ENCODE measurements around the gene ST3GAL6. TPM values are rescaled to one million over a fixed set of nuclear protein-coding genes. Genes with fewer than 3 reads are reported as not detected.

Gene ST3GAL6
- total RNA-seq, 2 donors from 2014 or later = not detected

DNA sequence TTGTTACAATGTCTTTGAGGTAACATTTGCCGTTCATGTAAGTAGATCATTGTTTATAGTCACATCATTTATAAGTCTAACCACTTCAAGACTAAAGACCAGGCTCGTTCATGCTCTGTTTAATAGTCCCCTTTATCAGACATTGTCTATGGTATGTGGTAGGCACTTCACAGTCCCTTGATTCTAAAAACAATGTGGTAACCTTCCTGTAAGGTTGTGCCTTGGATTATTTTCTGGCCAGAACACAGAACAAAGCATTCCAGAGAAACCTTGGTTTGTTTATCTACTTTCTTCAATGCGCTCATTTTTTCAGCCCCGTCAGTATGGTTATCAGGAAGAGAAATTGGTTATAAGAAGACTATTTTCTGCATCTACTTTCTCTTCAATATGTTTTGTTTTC lies 16.3 kb upstream of the ST3GAL6 start:
- DNase-seq (ENCODE audit: low spot score) (no peak), ATAC-seq (no peak)
- no peak overlapping the region for H3K4me3 Mint-ChIP-seq
- no peaks in the 10 kb centered on the region for H3K36me3 Mint-ChIP-seq
- H3K27me3 Mint-ChIP-seq = peaks cover 8 to 15% of the 10 kb centered on the region in 2 donors
- H3K27ac Mint-ChIP-seq = no peak overlapping the region
- no peaks in the 10 kb centered on the region for H3K4me1 Mint-ChIP-seq (ENCODE audit: low read depth in 2 of 2)
- no peaks in the 10 kb centered on the region for H3K9me3 Mint-ChIP-seq

DNA sequence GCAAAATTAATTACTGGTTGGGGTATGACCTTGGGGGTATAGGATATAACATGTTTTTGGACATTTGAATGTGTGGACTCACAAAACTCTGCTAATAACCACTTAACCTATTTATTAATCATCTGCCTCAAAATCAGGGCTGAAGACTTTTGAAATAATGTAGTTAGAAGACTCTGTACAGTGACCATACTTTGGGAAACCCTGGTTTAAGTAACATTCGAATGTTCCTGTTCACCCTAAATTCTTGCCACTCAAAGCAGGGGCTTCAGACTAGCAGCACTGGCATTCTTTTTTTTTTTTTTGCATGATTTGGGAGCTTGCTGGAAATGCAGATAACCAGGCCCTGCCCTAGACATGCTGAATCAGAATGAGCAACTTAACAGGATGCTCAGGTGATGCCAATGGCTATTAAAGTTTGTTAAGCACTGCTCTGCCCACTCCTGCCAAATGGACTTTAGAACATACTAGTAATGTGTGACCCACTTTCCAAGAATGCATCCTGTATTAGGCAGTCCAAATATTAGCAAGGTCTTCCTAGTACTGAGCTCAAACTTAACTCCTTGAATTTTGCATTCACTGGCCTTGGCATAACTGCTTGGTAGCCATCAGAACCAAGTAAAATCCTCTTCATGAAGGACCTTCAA lies 12.7 kb upstream of the ST3GAL6 start:
- Mint-ChIP-seq H3K4me1 (ENCODE audit: low read depth in 2 of 2) (no peaks in the 10 kb centered on the region), H3K27me3 (peaks cover 6 to 22% of the 10 kb centered on the region in 2 donors), H3K27ac (no peak overlapping the region), H3K9me3 (no peaks in the 10 kb centered on the region), H3K36me3 (no peaks in the 10 kb centered on the region), H3K4me3 (no peak overlapping the region)
- ATAC-seq (no peak), DNase-seq (ENCODE audit: low spot score) (no peak)

DNA sequence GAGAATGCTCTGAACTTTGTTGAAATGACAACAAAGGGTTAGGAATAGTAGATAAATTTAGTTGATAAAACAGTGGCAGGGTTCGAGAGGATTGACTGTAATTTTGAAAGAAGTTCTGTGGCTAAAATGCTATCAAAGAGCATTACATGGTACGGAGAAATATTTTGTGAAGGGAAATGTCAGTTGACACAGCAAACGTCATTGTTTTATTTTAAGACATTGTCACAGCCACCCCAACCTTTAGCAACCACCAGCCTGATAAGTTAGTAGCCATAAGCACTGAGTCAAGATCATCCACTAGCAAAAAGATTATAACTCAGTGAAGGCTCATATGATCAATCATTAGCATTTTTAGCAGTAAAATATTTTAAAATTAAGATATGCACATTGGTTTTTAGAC lies 8.7 kb upstream of the ST3GAL6 start:
- no peak for ATAC-seq
- Mint-ChIP-seq H3K36me3 (no peaks in the 10 kb centered on the region), H3K4me3 (no peak overlapping the region), H3K27ac (no peak overlapping the region), H3K9me3 (no peaks in the 10 kb centered on the region), H3K27me3 (peaks cover 3 to 15% of the 10 kb centered on the region in 2 donors), H3K4me1 (ENCODE audit: low read depth in 2 of 2) (no peaks in the 10 kb centered on the region)
- no peak for DNase-seq (ENCODE audit: low spot score)

DNA sequence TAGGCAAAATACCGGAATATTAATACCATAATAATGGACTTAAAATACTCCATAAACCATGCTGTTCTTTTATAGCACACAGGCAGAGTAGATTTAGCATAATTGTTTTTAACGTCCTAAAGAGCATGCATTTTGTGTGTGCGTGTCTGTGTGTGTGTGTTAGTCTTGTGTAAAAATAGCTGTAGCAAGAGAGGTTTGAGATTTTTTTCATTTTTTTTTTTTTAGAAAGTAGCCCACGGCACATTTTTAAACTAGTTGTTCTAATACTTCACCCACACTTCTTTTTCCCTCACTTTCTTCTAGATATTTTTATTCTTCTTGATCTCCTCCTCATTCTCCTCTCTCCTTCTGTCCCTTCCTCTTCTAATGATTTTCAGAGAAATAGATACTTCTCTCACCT lies 7.5 kb upstream of the ST3GAL6 start:
- ATAC-seq = no peak
- H3K9me3 Mint-ChIP-seq = no peaks in the 10 kb centered on the region
- H3K4me3 Mint-ChIP-seq = no peak overlapping the region
- no peak overlapping the region for H3K27ac Mint-ChIP-seq
- H3K36me3 Mint-ChIP-seq = no peaks in the 10 kb centered on the region
- DNase-seq (ENCODE audit: low spot score) = no peak
- H3K27me3 Mint-ChIP-seq = peaks cover 3 to 19% of the 10 kb centered on the region in 2 donors
- no peaks in the 10 kb centered on the region for H3K4me1 Mint-ChIP-seq (ENCODE audit: low read depth in 2 of 2)

DNA sequence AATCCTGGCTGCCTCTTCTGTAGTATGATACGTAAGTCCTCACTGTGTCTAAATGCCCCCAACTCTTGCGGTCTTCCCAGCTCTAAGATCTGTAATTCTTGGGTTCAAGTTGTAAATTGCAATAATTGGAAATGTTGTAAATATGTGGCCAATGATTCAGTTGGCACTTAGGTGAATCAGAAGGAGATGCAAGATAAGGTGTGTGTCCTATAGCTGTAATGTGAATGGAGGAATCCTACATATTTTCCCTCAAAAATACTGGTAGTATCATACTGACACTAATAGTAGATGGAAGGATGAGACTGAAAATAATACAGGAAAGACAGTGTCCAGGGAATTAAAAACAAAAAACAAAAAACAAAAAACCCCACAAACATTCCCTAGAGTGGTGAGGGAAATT lies 3.5 kb upstream of the ST3GAL6 start:
- Mint-ChIP-seq H3K9me3 (no peaks in the 10 kb centered on the region), H3K27me3 (peaks cover 14 to 20% of the 10 kb centered on the region in 2 donors), H3K36me3 (no peaks in the 10 kb centered on the region), H3K27ac (no peak overlapping the region), H3K4me1 (ENCODE audit: low read depth in 2 of 2) (peaks cover 0 to 6% of the 10 kb centered on the region in 2 donors), H3K4me3 (no peak overlapping the region)
- no peak for DNase-seq (ENCODE audit: low spot score)
- ATAC-seq = no peak

DNA sequence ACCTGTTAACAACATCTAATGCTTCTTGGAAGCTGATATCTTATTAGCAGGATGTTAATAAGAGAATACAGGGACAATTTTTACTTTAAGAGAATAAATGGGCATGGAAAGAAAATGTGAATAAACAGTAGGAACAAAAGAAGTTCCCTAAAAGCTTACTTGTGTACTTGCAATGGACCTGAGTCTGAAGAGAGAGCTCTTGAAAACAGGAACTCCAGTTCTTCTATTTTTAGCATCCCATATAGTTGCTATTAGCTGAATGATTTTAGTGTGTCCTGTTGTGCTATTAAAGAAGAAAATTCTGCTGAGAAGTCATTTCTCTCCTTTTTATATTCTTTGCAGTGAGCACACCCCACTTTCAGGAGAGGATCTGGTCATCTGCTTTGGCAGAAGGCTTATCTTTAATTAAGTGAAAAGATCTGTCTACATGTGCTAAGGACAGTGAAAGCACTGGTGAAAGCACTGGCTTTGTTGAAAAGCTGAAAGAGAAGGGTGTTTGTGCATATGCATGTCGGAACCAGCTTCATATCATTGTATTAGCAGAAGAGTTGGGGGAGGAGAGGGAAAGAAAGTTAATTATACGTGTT lies 1.4 kb upstream of the ST3GAL6 start:
- peaks cover 14 to 20% of the 10 kb centered on the region in 2 donors for H3K27me3 Mint-ChIP-seq
- no peak overlapping the region for H3K4me3 Mint-ChIP-seq
- peaks cover 0 to 6% of the 10 kb centered on the region in 2 donors for H3K4me1 Mint-ChIP-seq (ENCODE audit: low read depth in 2 of 2)
- H3K27ac Mint-ChIP-seq = no peak overlapping the region
- DNase-seq (ENCODE audit: low spot score) (no peak), ATAC-seq (no peak)
- H3K9me3 Mint-ChIP-seq = no peaks in the 10 kb centered on the region
- H3K36me3 Mint-ChIP-seq = no peaks in the 10 kb centered on the region

DNA sequence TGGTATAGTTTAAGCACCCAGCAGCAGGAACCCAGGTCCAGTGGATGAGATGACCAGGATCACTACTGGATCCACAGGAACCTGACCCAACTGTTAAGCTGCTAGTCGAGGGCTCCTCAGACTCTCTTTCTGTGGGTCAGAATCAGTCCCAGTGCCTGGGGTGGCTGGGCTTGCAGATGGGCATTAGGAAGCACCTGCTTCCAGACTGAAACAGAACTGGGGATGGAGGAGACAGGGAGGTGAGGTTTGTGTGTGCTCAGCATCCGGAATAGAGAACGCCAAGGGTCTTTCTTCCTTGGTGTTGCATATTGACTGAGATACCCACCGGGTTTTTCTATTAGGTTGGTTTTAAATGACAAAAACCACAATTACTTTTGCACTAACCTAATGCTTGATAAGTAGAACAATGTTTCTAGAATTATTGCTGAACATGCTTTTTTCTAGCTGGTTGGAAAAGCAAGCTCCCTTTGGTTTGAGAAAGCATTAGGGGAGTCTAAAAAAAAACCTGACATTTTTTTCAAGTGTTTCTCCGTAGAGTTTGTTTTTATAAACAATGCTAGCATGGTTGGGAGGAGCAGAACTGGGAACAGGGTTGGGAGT lies 779 bp downstream of the ST3GAL6 start:
- ATAC-seq = no peak
- no peaks in the 10 kb centered on the region for H3K9me3 Mint-ChIP-seq
- H3K4me1 Mint-ChIP-seq (ENCODE audit: low read depth in 2 of 2) = peaks cover 0 to 6% of the 10 kb centered on the region in 2 donors
- peak overlapping the region in 1 of 2 donors; percentile 39 for H3K27ac Mint-ChIP-seq
- no peaks in the 10 kb centered on the region for H3K36me3 Mint-ChIP-seq
- H3K4me3 Mint-ChIP-seq = peak overlapping the region; percentile 71
- peaks cover 13 to 29% of the 10 kb centered on the region in 2 donors for H3K27me3 Mint-ChIP-seq
- DNase-seq (ENCODE audit: low spot score) = no peak

DNA sequence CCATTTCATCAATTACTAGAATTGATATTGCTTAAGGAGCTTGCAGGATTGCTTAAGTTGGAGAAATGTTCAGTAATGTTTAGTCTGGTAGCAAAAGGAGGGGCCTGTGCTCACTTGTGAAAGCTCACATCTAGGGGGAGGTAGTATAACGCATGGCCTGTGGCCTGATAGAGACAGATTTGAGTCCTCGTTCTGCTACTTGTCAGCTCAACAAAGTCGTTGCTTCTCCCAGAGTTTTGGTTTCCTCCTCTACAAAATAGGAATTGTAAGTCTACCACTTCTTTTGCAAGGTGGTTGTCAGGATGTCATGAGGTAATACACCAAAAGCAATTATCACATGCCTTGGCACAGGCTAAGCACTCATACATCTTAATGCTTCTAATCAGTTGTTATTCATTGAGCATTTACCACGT lies 1.3 kb downstream of the ST3GAL6 start:
- H3K9me3 Mint-ChIP-seq = no peaks in the 10 kb centered on the region
- H3K4me3 Mint-ChIP-seq = no peak overlapping the region
- peaks cover 0 to 6% of the 10 kb centered on the region in 2 donors for H3K4me1 Mint-ChIP-seq (ENCODE audit: low read depth in 2 of 2)
- no peaks in the 10 kb centered on the region for H3K36me3 Mint-ChIP-seq
- peaks cover 11 to 23% of the 10 kb centered on the region in 2 donors for H3K27me3 Mint-ChIP-seq
- no peak for ATAC-seq
- no peak overlapping the region for H3K27ac Mint-ChIP-seq
- DNase-seq (ENCODE audit: low spot score) = no peak

DNA sequence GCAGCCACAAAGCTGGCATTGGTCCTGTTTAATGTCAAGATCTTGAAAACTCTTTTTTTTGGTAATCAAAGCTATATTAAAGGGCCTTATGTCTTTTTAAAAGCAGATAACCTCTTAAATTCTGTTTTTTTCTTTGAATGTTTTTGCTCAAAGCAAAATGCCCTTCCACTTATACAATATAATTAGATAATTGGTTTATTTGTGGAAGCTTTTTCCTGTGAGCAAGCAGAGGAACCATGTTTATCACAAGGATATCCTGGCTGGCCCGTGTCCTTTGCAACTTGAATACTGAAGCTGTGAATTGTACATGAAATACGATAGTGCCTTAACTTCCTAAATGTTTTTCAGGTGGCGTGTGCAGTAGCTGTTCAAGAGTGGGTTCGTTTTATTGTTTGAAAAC lies 2.6 kb downstream of the ST3GAL6 start:
- Mint-ChIP-seq H3K4me3 (no peak overlapping the region), H3K27ac (no peak overlapping the region), H3K27me3 (peaks cover 11 to 20% of the 10 kb centered on the region in 2 donors), H3K36me3 (no peaks in the 10 kb centered on the region), H3K9me3 (no peaks in the 10 kb centered on the region), H3K4me1 (ENCODE audit: low read depth in 2 of 2) (peaks cover 0 to 6% of the 10 kb centered on the region in 2 donors)
- ATAC-seq (no peak), DNase-seq (ENCODE audit: low spot score) (no peak)

DNA sequence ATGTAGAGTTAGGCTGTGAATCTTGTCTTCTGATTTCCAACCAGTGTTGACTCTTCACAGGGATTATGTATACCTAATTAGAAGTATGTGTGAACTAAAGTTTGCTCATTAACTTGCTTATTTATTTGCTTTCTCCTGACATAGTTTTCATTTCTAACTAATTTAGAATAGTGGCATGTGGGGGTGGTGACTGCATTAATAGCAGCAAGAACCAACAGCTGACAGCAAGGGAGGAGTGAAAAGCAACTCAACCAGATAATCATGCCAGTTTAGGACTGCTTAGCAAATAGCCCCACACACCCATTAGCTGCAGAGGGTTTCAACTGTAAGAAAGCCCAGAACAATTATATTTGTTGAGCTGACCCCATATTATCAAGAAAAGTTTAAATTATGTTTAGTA lies 3.8 kb downstream of the ST3GAL6 start:
- DNase-seq (ENCODE audit: low spot score) (no peak), ATAC-seq (no peak)
- H3K9me3 Mint-ChIP-seq = no peaks in the 10 kb centered on the region
- no peak overlapping the region for H3K27ac Mint-ChIP-seq
- H3K4me3 Mint-ChIP-seq = no peak overlapping the region
- H3K36me3 Mint-ChIP-seq = no peaks in the 10 kb centered on the region
- H3K4me1 Mint-ChIP-seq (ENCODE audit: low read depth in 2 of 2) = peaks cover 0 to 6% of the 10 kb centered on the region in 2 donors
- peaks cover 10 to 20% of the 10 kb centered on the region in 2 donors for H3K27me3 Mint-ChIP-seq

DNA sequence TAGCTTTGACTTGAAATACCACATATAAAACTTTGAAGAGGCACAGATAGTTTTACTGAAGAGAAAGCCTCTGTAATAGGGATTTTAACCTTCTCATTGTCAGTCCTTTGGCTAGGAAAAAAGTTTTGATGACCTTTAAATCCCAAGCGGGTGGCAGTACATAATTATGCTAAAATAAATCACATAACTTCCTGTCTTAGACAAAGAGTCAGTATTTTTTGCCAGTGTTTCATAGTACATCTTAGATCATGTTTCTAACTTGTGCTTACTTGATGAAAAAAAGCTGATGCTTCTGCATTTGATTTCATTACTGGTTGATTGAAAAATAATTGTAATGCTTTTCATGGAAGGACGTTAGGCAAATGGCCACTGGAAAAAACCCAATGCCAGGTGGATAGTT lies 5.8 kb downstream of the ST3GAL6 start:
- peaks cover 0 to 11% of the 10 kb centered on the region in 2 donors for H3K27me3 Mint-ChIP-seq
- H3K27ac Mint-ChIP-seq = no peak overlapping the region
- H3K4me1 Mint-ChIP-seq (ENCODE audit: low read depth in 2 of 2) = no peaks in the 10 kb centered on the region
- H3K9me3 Mint-ChIP-seq = no peaks in the 10 kb centered on the region
- no peak overlapping the region for H3K4me3 Mint-ChIP-seq
- H3K36me3 Mint-ChIP-seq = no peaks in the 10 kb centered on the region
- DNase-seq (ENCODE audit: low spot score) (no peak), ATAC-seq (no peak)

DNA sequence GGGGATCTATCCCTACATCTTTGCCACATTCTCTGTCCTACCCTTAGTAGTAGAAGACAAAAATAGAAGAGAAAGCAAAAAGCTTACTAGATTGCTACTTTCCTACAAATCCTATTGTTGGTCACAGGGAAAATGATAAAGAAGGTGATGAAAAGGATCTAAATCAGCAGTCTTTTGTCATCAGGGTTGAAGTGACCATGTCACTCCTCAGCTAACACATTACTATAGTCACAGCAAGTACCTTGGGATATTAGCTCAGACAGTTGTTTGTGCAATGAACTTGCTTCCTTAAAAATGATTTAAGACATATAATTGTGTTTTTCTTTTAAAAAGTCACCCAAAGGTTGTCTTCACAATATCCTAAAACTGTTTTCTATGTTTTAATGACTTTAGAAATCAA lies 6.3 kb downstream of the ST3GAL6 start:
- DNase-seq (ENCODE audit: low spot score) (no peak), ATAC-seq (no peak)
- Mint-ChIP-seq H3K4me3 (no peak overlapping the region), H3K27ac (no peak overlapping the region), H3K9me3 (no peaks in the 10 kb centered on the region), H3K36me3 (no peaks in the 10 kb centered on the region), H3K4me1 (ENCODE audit: low read depth in 2 of 2) (no peaks in the 10 kb centered on the region), H3K27me3 (peaks cover 0 to 14% of the 10 kb centered on the region in 2 donors)

DNA sequence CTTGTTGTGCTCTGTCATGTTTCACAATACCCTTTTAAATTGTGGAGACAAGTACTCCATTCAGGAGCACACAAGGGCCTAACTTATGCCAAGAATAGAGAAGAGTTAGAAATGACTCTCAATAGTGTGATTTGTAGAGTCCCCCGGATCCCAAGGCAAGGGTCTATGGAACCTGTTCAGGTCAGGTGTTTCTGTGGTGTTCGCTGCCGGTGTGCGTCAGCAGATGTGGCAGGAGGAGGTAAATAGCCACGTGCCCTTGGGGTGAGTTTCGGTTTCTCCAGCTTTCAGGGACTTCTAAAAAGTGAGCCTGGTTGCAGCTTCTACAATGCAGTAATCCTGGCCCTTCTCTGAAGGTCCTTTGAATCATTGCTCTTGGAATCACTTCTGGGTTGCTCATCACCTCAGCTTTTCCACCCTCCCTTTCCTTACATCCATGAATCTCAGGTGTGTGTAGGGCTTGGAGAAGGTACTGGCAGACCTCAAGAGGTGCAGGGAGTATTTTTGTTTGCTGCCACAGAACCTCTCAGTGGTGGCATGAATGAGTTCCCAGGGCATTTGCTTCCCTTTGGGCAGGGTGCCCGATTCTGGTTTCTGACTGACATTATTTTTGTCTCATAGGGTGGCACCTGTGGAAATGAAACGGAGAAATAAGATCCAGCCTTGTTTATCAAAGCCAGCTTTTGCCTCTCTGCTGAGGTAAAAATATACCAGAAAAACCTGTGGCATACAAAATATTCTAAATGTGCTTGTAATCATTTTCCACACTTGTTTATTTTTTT lies 7.3 kb downstream of the ST3GAL6 start:
- DNase-seq (ENCODE audit: low spot score) (no peak), ATAC-seq (no peak)
- no peaks in the 10 kb centered on the region for H3K36me3 Mint-ChIP-seq
- no peaks in the 10 kb centered on the region for H3K9me3 Mint-ChIP-seq
- no peak overlapping the region for H3K27ac Mint-ChIP-seq
- H3K4me1 Mint-ChIP-seq (ENCODE audit: low read depth in 2 of 2) = no peaks in the 10 kb centered on the region
- H3K4me3 Mint-ChIP-seq = no peak overlapping the region
- peaks cover 0 to 19% of the 10 kb centered on the region in 2 donors for H3K27me3 Mint-ChIP-seq

DNA sequence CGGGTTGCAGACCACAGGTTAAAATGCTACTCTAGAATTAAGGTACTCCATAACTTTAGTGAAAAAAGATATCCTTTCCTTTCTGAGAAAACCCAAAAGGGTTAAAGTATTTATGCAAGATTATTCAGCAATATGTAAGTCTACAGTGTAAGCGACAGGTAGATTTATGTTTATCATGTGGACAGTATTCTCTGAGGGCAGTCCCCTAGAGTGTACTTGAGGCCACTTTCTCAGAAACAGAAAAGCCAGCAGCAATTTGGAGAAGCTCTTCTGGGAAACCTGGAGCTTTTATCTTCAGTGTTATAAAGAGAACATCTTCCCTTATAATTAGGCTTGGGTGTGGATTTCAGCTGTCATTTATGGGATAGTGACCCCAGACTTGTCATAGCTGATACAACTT lies 8.9 kb downstream of the ST3GAL6 start:
- ATAC-seq = no peak
- Mint-ChIP-seq H3K4me1 (ENCODE audit: low read depth in 2 of 2) (no peaks in the 10 kb centered on the region), H3K36me3 (no peaks in the 10 kb centered on the region), H3K27ac (no peak overlapping the region), H3K4me3 (no peak overlapping the region), H3K9me3 (no peaks in the 10 kb centered on the region), H3K27me3 (peaks cover 0 to 22% of the 10 kb centered on the region in 2 donors)
- no peak for DNase-seq (ENCODE audit: low spot score)
